DND-41 (cell line): Measurements from ENCODE around the gene RAB11FIP3.

Source experiments
- ATAC-seq: fragments of 200-7000 bp; cut with Tn5 transposase; 3 replicates; pipeline ENCODE4 v1.9.1; 2021; ENCODE audit warnings: low read depth; ENCODE audit not compliant: insufficient read depth
- DNase-seq: peaks from one replicate; pipeline ENCODE4 v3.0.0-alpha.2; 2020
- H2AFZ ChIP-seq: 2 replicates; pipeline ENCODE4 v1.6.0; 2012; ENCODE audit warnings: low read depth, low read length
- H3K27ac ChIP-seq: 2 replicates; pipeline ENCODE4 v1.5.1; 2012; ENCODE audit warnings: low read length, inconsistent platforms
- H3K27me3 ChIP-seq: fragments of 200-600 bp; sonication (generic); 2 replicates; pipeline ENCODE4 v1.6.0; 2012; ENCODE audit warnings: low read length, mild to moderate bottlenecking, inconsistent platforms; ENCODE audit not compliant: insufficient read depth, poor library complexity
- H3K36me3 ChIP-seq: 2 replicates; pipeline ENCODE4 v1.5.1; 2012; ENCODE audit warnings: low read length, inconsistent platforms; ENCODE audit not compliant: insufficient read depth
- H3K4me1 ChIP-seq: 2 replicates; pipeline ENCODE4 v1.5.1; 2012; ENCODE audit warnings: mild to moderate bottlenecking, low read length; ENCODE audit not compliant: insufficient read depth
- H3K4me2 ChIP-seq: 2 replicates; pipeline ENCODE4 v1.6.0; 2012; ENCODE audit warnings: mild to moderate bottlenecking, moderate library complexity, low read length, inconsistent platforms; ENCODE audit not compliant: insufficient read depth
- H3K4me3 ChIP-seq, 2 experiments: fragments of 200-600 bp in 1 of 2; shearing (Covaris generic) in 1 of 2; 2 replicates each; pipeline ENCODE4 v1.5.1; 2012 to 2016; ENCODE audit warnings: inconsistent platforms in 2 of 2, low read length in 2 of 2, mild to moderate bottlenecking in 2 of 2, low read depth in 1 of 2, moderate library complexity in 1 of 2
- H3K79me2 ChIP-seq: 2 replicates; pipeline ENCODE4 v1.6.0; 2012; ENCODE audit warnings: low read length, inconsistent platforms; ENCODE audit not compliant: insufficient read depth
- H3K9ac ChIP-seq: 2 replicates; pipeline ENCODE4 v1.6.0; 2012; ENCODE audit warnings: low read depth, mild to moderate bottlenecking, inconsistent platforms, low read length, moderate library complexity
- H3K9me3 ChIP-seq: 2 replicates; pipeline ENCODE4 v1.5.1; 2012; ENCODE audit warnings: low read length, moderate library complexity, mild to moderate bottlenecking, inconsistent platforms; ENCODE audit not compliant: insufficient read depth, severe bottlenecking
- H4K20me1 ChIP-seq: 2 replicates; pipeline ENCODE4 v1.6.0; 2012; ENCODE audit warnings: low read length; ENCODE audit not compliant: insufficient read depth
- CTCF ChIP-seq: IDR thresholded peaks from 2 replicates; pipeline ENCODE4 v1.5.1; 2012; ENCODE audit warnings: borderline replicate concordance, low read length, moderate library complexity, mild to moderate bottlenecking; ENCODE audit not compliant: poor library complexity, severe bottlenecking; ENCODE audit errors: extremely low read depth
- EZH2 ChIP-seq: IDR thresholded peaks from 3 replicates; pipeline ENCODE4 v1.6.1; 2012; ENCODE audit warnings: borderline replicate concordance, low read depth, mild to moderate bottlenecking, moderate library complexity, low read length, inconsistent platforms; ENCODE audit not compliant: severe bottlenecking

RAB11FIP3 gene

GRCh38 chr16:554640-555365 lies 129.4 kb downstream of the RAB11FIP3 start:
- Histone ChIP-seq H3K4me2 (no peak overlapping the region), H3K4me1 (no peaks in the 10 kb centered on the region), H3K79me2 (no peaks in the 10 kb centered on the region), H3K36me3 (peaks cover 26% of the 10 kb centered on the region), H3K27ac (no peak overlapping the region), H3K4me3 (no peak overlapping the region), H3K9me3 (no peaks in the 10 kb centered on the region), H3K9ac (no peak overlapping the region), H4K20me1 (peaks cover 5% of the 10 kb centered on the region), H3K27me3 (no peaks in the 10 kb centered on the region), H2AFZ (no peak overlapping the region)
- TF ChIP-seq CTCF (no peak), EZH2 (no peak)
- ATAC-seq (no peak), DNase-seq (no peak)

GRCh38 chr16:555528-556473 lies 130.4 kb downstream of the RAB11FIP3 start:
- Histone ChIP-seq H3K36me3 (peaks cover 19% of the 10 kb centered on the region), H3K9me3 (no peaks in the 10 kb centered on the region), H3K27me3 (no peaks in the 10 kb centered on the region), H2AFZ (no peak overlapping the region), H3K4me3 (no peak overlapping the region), H3K4me1 (no peaks in the 10 kb centered on the region), H3K9ac (no peak overlapping the region), H3K79me2 (no peaks in the 10 kb centered on the region), H3K4me2 (no peak overlapping the region), H4K20me1 (no peaks in the 10 kb centered on the region; the same call in 1 of the 2 replicates), H3K27ac (no peak overlapping the region)
- no peak for DNase-seq
- TF ChIP-seq CTCF (peak; percentile 13), EZH2 (no peak)
- no peak for ATAC-seq

DNA sequence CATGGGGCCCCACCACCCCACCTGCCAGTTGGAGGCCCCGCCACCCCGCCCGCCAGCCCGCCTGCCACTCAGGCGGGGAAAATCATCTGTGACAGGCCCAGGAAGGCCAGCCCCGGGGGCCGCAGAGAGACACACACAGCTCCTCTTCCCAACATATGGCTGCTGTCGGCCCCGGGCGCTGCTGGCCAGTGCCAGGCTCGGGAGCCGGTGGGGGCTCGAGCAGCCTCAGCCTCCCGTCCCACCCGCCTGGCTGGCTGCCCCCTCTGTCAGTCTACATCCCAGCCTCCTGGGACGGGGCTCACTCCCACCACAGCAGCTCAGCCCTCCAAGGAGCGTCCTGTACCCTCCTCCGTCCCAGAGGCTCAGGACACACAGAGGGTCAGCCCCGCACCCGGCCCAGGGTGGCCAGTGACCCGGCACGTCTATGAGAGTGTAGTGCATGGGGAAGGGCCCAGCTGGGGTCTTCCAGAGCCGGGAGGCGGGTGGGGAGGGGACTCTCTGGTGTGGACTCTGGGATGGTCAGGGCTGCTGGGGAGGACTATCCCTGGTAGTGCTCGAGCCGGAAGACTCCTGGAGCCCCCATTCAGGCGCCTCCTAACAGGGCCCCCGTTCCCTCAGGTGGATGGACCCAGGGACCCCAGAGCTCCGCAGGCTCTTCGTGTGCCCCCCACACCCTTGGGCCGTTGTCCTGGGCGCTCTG lies 131.2 kb downstream of the RAB11FIP3 start:
- no peak overlapping the region for H3K4me2 ChIP-seq
- ATAC-seq: no peak

More for the DNA sequence above, 131.2 kb downstream of the RAB11FIP3 start:
- Histone ChIP-seq H3K27me3 (no peaks in the 10 kb centered on the region), H3K36me3 (peaks cover 13% of the 10 kb centered on the region), H2AFZ (no peak overlapping the region), H4K20me1 (no peaks in the 10 kb centered on the region; the same call in 1 of the 2 replicates), H3K9ac (no peak overlapping the region), H3K4me3 (no peak overlapping the region), H3K27ac (no peak overlapping the region), H3K4me1 (no peaks in the 10 kb centered on the region), H3K9me3 (no peaks in the 10 kb centered on the region), H3K79me2 (no peaks in the 10 kb centered on the region)
- no peak for DNase-seq
- TF ChIP-seq CTCF (no peak), EZH2 (no peak)
